GM18861 (cell line): Measurements from ENCODE around the gene ZNF763.
"Not testable (repeated sequence)": the region's sequence is repeated elsewhere in the genome, so short reads cannot be mapped to it uniquely, and the experiment has no call there.

Experiments used
- ATAC-seq: cut with Tn5 transposase; IDR thresholded peaks from one replicate; pipeline ENCODE4 v1.9.1; 2021; ENCODE audit not compliant: unreplicated experiment

The ZNF763 gene

GRCh38 chr19:11964858-11965645 is at the start of gene ZNF763:
TSS of gene ZNF763 (plus strand) at chr19:11965040. CDS start at chr19:11965209, 169 bp downstream.
- ATAC-seq: peak; percentile 71

GRCh38 chr19:11921852-11922495 is 42.9 kb upstream of the ZNF763 start:
- ATAC-seq: no peak

GRCh38 chr19:11924886-11925650 is 39.8 kb upstream of the ZNF763 start, which contains the start of gene ZNF700:
TSS of gene ZNF700 (plus strand) at chr19:11925107. CDS start at chr19:11925211, 104 bp downstream.
- peak; percentile 60 for ATAC-seq

- ATAC-seq: not testable (repeated sequence)
Observed at GRCh38 chr19:11925651-11926187, 39.1 kb upstream of the ZNF763 start.

GRCh38 chr19:11927227-11927626 is 37.6 kb upstream of the ZNF763 start:
- ATAC-seq: no peak

- no peak for ATAC-seq
Observed at GRCh38 chr19:11931051-11931450, 33.8 kb upstream of the ZNF763 start.

GRCh38 chr19:11931513-11931912 is 33.3 kb upstream of the ZNF763 start:
- no peak for ATAC-seq

GRCh38 chr19:11935829-11936228 is 29.0 kb upstream of the ZNF763 start:
- ATAC-seq: not testable (repeated sequence)

- ATAC-seq: not testable (repeated sequence)
Observed at GRCh38 chr19:11938383-11938782, 26.5 kb upstream of the ZNF763 start.

- not testable (repeated sequence) for ATAC-seq
Observed at GRCh38 chr19:11941361-11941887, 23.4 kb upstream of the ZNF763 start.

- ATAC-seq: no peak
Observed at GRCh38 chr19:11942008-11942842, 22.6 kb upstream of the ZNF763 start.

- ATAC-seq: no peak
Observed at GRCh38 chr19:11942843-11943108, 22.1 kb upstream of the ZNF763 start.

GRCh38 chr19:11944656-11945055 is 20.2 kb upstream of the ZNF763 start:
- no peak for ATAC-seq

GRCh38 chr19:11948646-11949045 is 16.2 kb upstream of the ZNF763 start:
- no peak for ATAC-seq

- ATAC-seq: no peak
Observed at GRCh38 chr19:11949201-11949600, 15.6 kb upstream of the ZNF763 start.

- not testable (repeated sequence) for ATAC-seq
Observed at GRCh38 chr19:11949614-11950080, 15.2 kb upstream of the ZNF763 start.

GRCh38 chr19:11950312-11950711 is 14.5 kb upstream of the ZNF763 start:
- ATAC-seq: no peak

- peak; percentile 34 for ATAC-seq
Observed at GRCh38 chr19:11963566-11964355, 1.1 kb upstream of the ZNF763 start.

- no peak for ATAC-seq
Observed at GRCh38 chr19:11964496-11964857, 363 bp upstream of the ZNF763 start.
